HFFc6 (cell line): Measurements from ENCODE around the gene SPCS1. TPM values are rescaled to one million over a fixed set of nuclear protein-coding genes. Genes with fewer than 3 reads are reported as not detected.
A peak's percentile ranks its signal among the peaks of the same experiment; 100 is the strongest.

ENCODE experiments used
- DNase-seq: peaks from one replicate; pipeline ENCODE4 v3.0.0-alpha.2; 2018
- H3K27ac Mint-ChIP-seq: 2 replicates; pipeline ENCODE4 v1.8.0; 2020; ENCODE audit warnings: mild to moderate bottlenecking, mixed read lengths
- H3K27me3 Mint-ChIP-seq: 2 replicates; pipeline ENCODE4 v1.8.0; 2021; ENCODE audit warnings: mild to moderate bottlenecking, moderate library complexity, mixed read lengths; ENCODE audit not compliant: insufficient read depth
- H3K36me3 Mint-ChIP-seq: 2 replicates; pipeline ENCODE4 v1.8.0; 2021; ENCODE audit warnings: low read depth, mixed read lengths
- H3K4me1 Mint-ChIP-seq: 2 replicates; pipeline ENCODE4 v1.8.0; 2020; ENCODE audit warnings: low read depth, mixed read lengths
- H3K4me3 Mint-ChIP-seq: 2 replicates; pipeline ENCODE4 v1.8.0; 2020; ENCODE audit warnings: mild to moderate bottlenecking, moderate library complexity, mixed read lengths
- H3K9me3 Mint-ChIP-seq: 2 replicates; pipeline ENCODE4 v1.8.0; 2020; ENCODE audit warnings: mild to moderate bottlenecking, mixed read lengths
- CTCF ChIP-seq: fragments of 200-600 bp; sonication (generic); IDR thresholded peaks from 2 replicates; pipeline ENCODE4 v1.5.0; 2021; ENCODE audit warnings: antibody characterized with exemption, mild to moderate bottlenecking
- total RNA-seq, 6 experiments: library from RNA; stranded (reverse); fragmentation: NEBNext Ultra II Directional; extraction: Animal tissue kit (Norgen Biotek cat#: 25700); gene quantifications; 2 replicates in 1 of 6; 3 replicates in 5 of 6; pipeline ENCODE4 v1.2.3, GENCODE V29; 2021

SPCS1 gene
- total RNA-seq, 6 experiments from 2014 or later = 179 to 209 (median 193) TPM

- TF ChIP-seq CTCF = no peak
- H3K9me3 Mint-ChIP-seq = no peaks in the 10 kb centered on the region; the same call in 1 of the 2 replicates
- H3K36me3 Mint-ChIP-seq = peaks cover 69% of the 10 kb centered on the region
- peak overlapping the region; percentile 52 for H3K27ac Mint-ChIP-seq
- peaks cover 3% of the 10 kb centered on the region for H3K27me3 Mint-ChIP-seq
- DNase-seq = no peak
- no peak overlapping the region for H3K4me3 Mint-ChIP-seq
- peaks cover 62% of the 10 kb centered on the region for H3K4me1 Mint-ChIP-seq
These were observed 16.8 kb upstream of the SPCS1 start for GRCh38 chr3:52689151-52689550.

GRCh38 chr3:52690560-52690959, 15.3 kb upstream of the SPCS1 start:
- Mint-ChIP-seq H3K36me3 (peaks cover 63% of the 10 kb centered on the region), H3K4me1 (peaks cover 53% of the 10 kb centered on the region), H3K27me3 (peaks cover 3% of the 10 kb centered on the region), H3K9me3 (no peaks in the 10 kb centered on the region; the same call in 1 of the 2 replicates), H3K27ac (peak overlapping the region; percentile 19), H3K4me3 (no peak overlapping the region)
- no peak for TF ChIP-seq CTCF
- DNase-seq = no peak

GRCh38 chr3:52693071-52693470, 12.8 kb upstream of the SPCS1 start:
- peaks cover 48% of the 10 kb centered on the region for H3K4me1 Mint-ChIP-seq
- H3K27me3 Mint-ChIP-seq = no peaks in the 10 kb centered on the region; the same call in 1 of the 2 replicates
- DNase-seq = no peak
- H3K4me3 Mint-ChIP-seq = no peak overlapping the region
- peaks cover 49% of the 10 kb centered on the region for H3K36me3 Mint-ChIP-seq
- peak overlapping the region; percentile 71 for H3K27ac Mint-ChIP-seq
- H3K9me3 Mint-ChIP-seq = no peaks in the 10 kb centered on the region
- TF ChIP-seq CTCF = no peak

- Mint-ChIP-seq H3K36me3 (peaks cover 35% of the 10 kb centered on the region), H3K27ac (peak overlapping the region; percentile 37; the same call in 1 of the 2 replicates), H3K27me3 (no peaks in the 10 kb centered on the region; the same call in 1 of the 2 replicates), H3K4me3 (no peak overlapping the region), H3K9me3 (no peaks in the 10 kb centered on the region), H3K4me1 (peaks cover 32% of the 10 kb centered on the region)
- DNase-seq = no peak
- TF ChIP-seq CTCF = no peak
These were observed 11.2 kb upstream of the SPCS1 start for GRCh38 chr3:52694528-52695189.

GRCh38 chr3:52695798-52696671, 9.9 kb upstream of the SPCS1 start:
- no peak for TF ChIP-seq CTCF

More at GRCh38 chr3:52695798-52696671, 9.9 kb upstream of the SPCS1 start:
- Mint-ChIP-seq H3K4me3 (no peak overlapping the region), H3K36me3 (peaks cover 28% of the 10 kb centered on the region), H3K27ac (peak overlapping the region; percentile 9; the same call in 1 of the 2 replicates), H3K9me3 (no peaks in the 10 kb centered on the region), H3K27me3 (peaks cover 1% of the 10 kb centered on the region; the same call in 1 of the 2 replicates), H3K4me1 (peaks cover 25% of the 10 kb centered on the region)
- DNase-seq = no peak
